ENCODE data around the gene PCSK5.

DNA sequence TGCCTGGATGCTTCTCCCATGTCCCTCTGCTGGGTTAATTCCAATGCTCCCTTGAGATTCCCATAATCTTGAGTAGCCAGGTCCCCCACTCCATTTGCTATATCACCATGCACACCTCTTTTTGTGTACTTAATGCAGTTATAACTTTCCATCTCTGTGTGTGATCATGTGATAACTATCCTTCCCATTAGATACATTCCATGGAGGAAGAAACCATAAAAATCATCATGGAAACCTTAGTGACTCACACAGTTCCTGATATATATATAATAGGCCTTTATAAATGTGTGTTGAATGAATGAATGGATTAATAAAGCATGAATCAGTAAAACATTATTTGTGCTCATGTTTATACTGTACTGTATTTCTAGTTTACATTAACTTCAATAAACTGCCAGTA, 104.6 kb downstream of the PCSK5 start:
- TF ChIP-seq, protein P1, sequence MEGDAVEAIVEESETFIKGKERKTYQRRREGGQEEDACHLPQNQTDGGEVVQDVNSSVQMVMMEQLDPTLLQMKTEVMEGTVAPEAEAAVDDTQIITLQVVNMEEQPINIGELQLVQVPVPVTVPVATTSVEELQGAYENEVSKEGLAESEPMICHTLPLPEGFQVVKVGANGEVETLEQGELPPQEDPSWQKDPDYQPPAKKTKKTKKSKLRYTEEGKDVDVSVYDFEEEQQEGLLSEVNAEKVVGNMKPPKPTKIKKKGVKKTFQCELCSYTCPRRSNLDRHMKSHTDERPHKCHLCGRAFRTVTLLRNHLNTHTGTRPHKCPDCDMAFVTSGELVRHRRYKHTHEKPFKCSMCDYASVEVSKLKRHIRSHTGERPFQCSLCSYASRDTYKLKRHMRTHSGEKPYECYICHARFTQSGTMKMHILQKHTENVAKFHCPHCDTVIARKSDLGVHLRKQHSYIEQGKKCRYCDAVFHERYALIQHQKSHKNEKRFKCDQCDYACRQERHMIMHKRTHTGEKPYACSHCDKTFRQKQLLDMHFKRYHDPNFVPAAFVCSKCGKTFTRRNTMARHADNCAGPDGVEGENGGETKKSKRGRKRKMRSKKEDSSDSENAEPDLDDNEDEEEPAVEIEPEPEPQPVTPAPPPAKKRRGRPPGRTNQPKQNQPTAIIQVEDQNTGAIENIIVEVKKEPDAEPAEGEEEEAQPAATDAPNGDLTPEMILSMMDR (IDR thresholded peaks at IDR 0.05), result no peak
- TF ChIP-seq POLR2A (IDR thresholded peaks at IDR 0.05) (no peak), EP300 (IDR thresholded peaks at IDR 0.05) (no peak)

Data from stomach (tissue), 4 donors.